B cell (primary cell): Measurements from ENCODE around the gene PTPN4.

ENCODE experiments used
- EZH2 ChIP-seq: IDR thresholded peaks from 2 replicates; pipeline ENCODE4 v1.6.1; 2012; ENCODE audit warnings: borderline replicate concordance, low read depth, mild to moderate bottlenecking, moderate library complexity, low read length; ENCODE audit not compliant: insufficient read depth, poor library complexity, severe bottlenecking
- TF ChIP-seq, protein P1 (sequence below): fragments of 200-600 bp; IDR thresholded peaks from one replicate; pipeline ENCODE4 v1.8.0; 2022; ENCODE audit warnings: antibody characterized with exemption, mild to moderate bottlenecking

DNA sequence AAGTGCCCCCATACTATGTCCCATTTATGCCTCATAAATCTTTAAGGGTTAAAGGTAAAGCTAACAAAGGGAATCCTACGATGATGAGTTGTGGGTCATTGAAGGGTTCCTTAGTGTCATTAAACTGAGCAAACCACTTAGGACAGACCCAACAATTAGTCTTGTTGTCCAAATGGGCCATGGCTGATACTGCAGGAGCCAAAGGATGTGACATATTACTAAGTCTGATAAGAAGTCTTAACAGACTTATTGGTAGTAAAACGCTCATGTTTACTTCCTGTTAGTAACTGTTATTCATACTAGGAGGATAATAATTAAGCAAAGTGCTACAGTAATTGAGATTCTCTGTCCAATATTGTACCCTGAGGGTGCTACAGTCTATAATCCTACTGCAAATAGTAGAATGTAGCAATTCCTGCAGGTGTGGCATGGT, 96.8 kb downstream of the PTPN4 start:
- TF ChIP-seq, protein P1, sequence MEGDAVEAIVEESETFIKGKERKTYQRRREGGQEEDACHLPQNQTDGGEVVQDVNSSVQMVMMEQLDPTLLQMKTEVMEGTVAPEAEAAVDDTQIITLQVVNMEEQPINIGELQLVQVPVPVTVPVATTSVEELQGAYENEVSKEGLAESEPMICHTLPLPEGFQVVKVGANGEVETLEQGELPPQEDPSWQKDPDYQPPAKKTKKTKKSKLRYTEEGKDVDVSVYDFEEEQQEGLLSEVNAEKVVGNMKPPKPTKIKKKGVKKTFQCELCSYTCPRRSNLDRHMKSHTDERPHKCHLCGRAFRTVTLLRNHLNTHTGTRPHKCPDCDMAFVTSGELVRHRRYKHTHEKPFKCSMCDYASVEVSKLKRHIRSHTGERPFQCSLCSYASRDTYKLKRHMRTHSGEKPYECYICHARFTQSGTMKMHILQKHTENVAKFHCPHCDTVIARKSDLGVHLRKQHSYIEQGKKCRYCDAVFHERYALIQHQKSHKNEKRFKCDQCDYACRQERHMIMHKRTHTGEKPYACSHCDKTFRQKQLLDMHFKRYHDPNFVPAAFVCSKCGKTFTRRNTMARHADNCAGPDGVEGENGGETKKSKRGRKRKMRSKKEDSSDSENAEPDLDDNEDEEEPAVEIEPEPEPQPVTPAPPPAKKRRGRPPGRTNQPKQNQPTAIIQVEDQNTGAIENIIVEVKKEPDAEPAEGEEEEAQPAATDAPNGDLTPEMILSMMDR = no peak
- no peak for TF ChIP-seq EZH2
